Smooth muscle cell (in vitro differentiated cells): Measurements from ENCODE around the gene CNIH2. TPM values are rescaled to one million over a fixed set of nuclear protein-coding genes. Genes with fewer than 3 reads are reported as not detected.

Experiments used
- DNase-seq: peaks from one replicate; lab custom pipeline; 2025; ENCODE audit not compliant: unreplicated experiment; lab: John Stamatoyannopoulos, UW
- H2AFZ ChIP-seq: fragments of 200-600 bp; sonication (generic); 2 replicates; pipeline ENCODE4 v1.6.0; 2016; ENCODE audit warnings: antibody characterized with exemption, low read depth, mild to moderate bottlenecking
- H3F3A ChIP-seq: fragments of 200-600 bp; sonication (generic); 2 replicates; pipeline ENCODE4 v1.6.0; 2017; ENCODE audit warnings: antibody characterized with exemption, low read depth
- H3K27ac ChIP-seq: fragments of 200-600 bp; sonication (generic); 2 replicates; pipeline ENCODE4 v1.5.1; 2016; ENCODE audit warnings: low read depth, mild to moderate bottlenecking
- H3K27me3 ChIP-seq: fragments of 200-600 bp; sonication (generic); 2 replicates; pipeline ENCODE4 v1.6.1; 2016; ENCODE audit warnings: low read depth, mild to moderate bottlenecking
- H3K36me3 ChIP-seq: fragments of 200-600 bp; sonication (generic); 2 replicates; pipeline ENCODE4 v1.5.1; 2016; ENCODE audit warnings: low read depth
- H3K4me1 ChIP-seq: fragments of 200-600 bp; sonication (generic); 2 replicates; pipeline ENCODE4 v1.5.1; 2016; ENCODE audit warnings: low read depth
- H3K4me2 ChIP-seq: fragments of 200-600 bp; sonication (generic); 2 replicates; pipeline ENCODE4 v1.6.0; 2016; ENCODE audit warnings: mild to moderate bottlenecking
- H3K4me3 ChIP-seq: fragments of 200-600 bp; sonication (generic); 2 replicates; pipeline ENCODE4 v1.5.1; 2016; ENCODE audit warnings: mild to moderate bottlenecking
- H3K79me2 ChIP-seq: fragments of 200-600 bp; sonication (generic); 2 replicates; pipeline ENCODE4 v1.6.0; 2016; ENCODE audit warnings: low read depth, mild to moderate bottlenecking
- H3K9ac ChIP-seq: fragments of 200-600 bp; sonication (generic); 2 replicates; pipeline ENCODE4 v1.6.0; 2016; ENCODE audit warnings: low read depth
- H3K9me3 ChIP-seq: fragments of 200-600 bp; sonication (generic); replicated peaks from 2 replicates; pipeline ENCODE4 v1.5.1; 2016; ENCODE audit warnings: low read depth
- H4K20me1 ChIP-seq: fragments of 200-600 bp; sonication (generic); 2 replicates; pipeline ENCODE4 v1.6.0; 2016; ENCODE audit warnings: low read depth
- CTCF ChIP-seq: fragments of 200-600 bp; sonication (generic); IDR thresholded peaks from 2 replicates; pipeline ENCODE4 v1.5.1; 2017; ENCODE audit warnings: borderline replicate concordance, mild to moderate bottlenecking, antibody characterized with exemption; ENCODE audit not compliant: insufficient read depth, poor library complexity, severe bottlenecking
- WGBS: methylation state at CpG from one replicate; pipeline ENCODE4 v1.1.7; 2016; ENCODE audit warnings: low lambda C conversion rate; 5-methylcytosine and 5-hydroxymethylcytosine counted together
- polyA plus RNA-seq: library from polyadenylated mRNA; unstranded; fragments of >200 nt; fragmentation: Nextera tagmentation; extraction: Ambion mirVana; gene quantifications from 2 replicates; pipeline ENCODE4 v1.2.1, GENCODE V29; 2016
- total RNA-seq: library from RNA; depleted of rRNA; stranded (reverse); fragments of >200 nt; gene quantifications from 2 replicates; pipeline ENCODE4 v1.2.3, GENCODE V29; 2014

The CNIH2 gene
- total and polyA plus RNA-seq, 2 experiments from 2014 or later: 12.2 to 17.0 TPM

GRCh38 chr11:66230978-66231377 lies 47.0 kb upstream of the CNIH2 start:
- no peak overlapping the region for H3K9ac ChIP-seq
- H3K9me3 ChIP-seq: no peaks in the 10 kb centered on the region
- TF ChIP-seq CTCF: no peak
- H3K79me2 ChIP-seq: no peaks in the 10 kb centered on the region
- no peak overlapping the region for H3K27ac ChIP-seq
- no peak overlapping the region for H3K4me3 ChIP-seq
- H3F3A ChIP-seq: no peaks in the 10 kb centered on the region
- H4K20me1 ChIP-seq: peaks cover under 1% of the 10 kb centered on the region
- no peak overlapping the region for H3K4me2 ChIP-seq
- WGBS: 97% methylated on average over 14 of the region's 14 CpGs
- H3K4me1 ChIP-seq: no peaks in the 10 kb centered on the region
- H3K36me3 ChIP-seq: peaks cover 13% of the 10 kb centered on the region
- no peak for DNase-seq
- H3K27me3 ChIP-seq: no peaks in the 10 kb centered on the region
- no peak overlapping the region for H2AFZ ChIP-seq

- H3K79me2 ChIP-seq: no peaks in the 10 kb centered on the region
- no peak for TF ChIP-seq CTCF
- no peak overlapping the region for H3K4me2 ChIP-seq
- H3K9me3 ChIP-seq: no peaks in the 10 kb centered on the region
- H3K4me1 ChIP-seq: no peaks in the 10 kb centered on the region
- H4K20me1 ChIP-seq: no peaks in the 10 kb centered on the region
- H3F3A ChIP-seq: no peaks in the 10 kb centered on the region
- no peak overlapping the region for H3K27ac ChIP-seq
- H2AFZ ChIP-seq: no peak overlapping the region
- no peak overlapping the region for H3K4me3 ChIP-seq
- DNase-seq: no peak
- 90% methylated on average over 7 of the region's 7 CpGs for whole genome bisulfite sequencing
- H3K9ac ChIP-seq: no peak overlapping the region
- peaks cover 13% of the 10 kb centered on the region for H3K36me3 ChIP-seq
- no peaks in the 10 kb centered on the region for H3K27me3 ChIP-seq
These were observed 46.4 kb upstream of the CNIH2 start for GRCh38 chr11:66231561-66231960.

GRCh38 chr11:66232769-66233168 lies 45.2 kb upstream of the CNIH2 start:
- H3K9me3 ChIP-seq: no peaks in the 10 kb centered on the region
- no peak overlapping the region for H3K4me2 ChIP-seq
- WGBS: 94% methylated on average over 11 of the region's 11 CpGs
- no peak overlapping the region for H2AFZ ChIP-seq
- no peak overlapping the region for H3K4me3 ChIP-seq
- H3K27ac ChIP-seq: no peak overlapping the region
- H4K20me1 ChIP-seq: no peaks in the 10 kb centered on the region
- no peak overlapping the region for H3K9ac ChIP-seq
- no peaks in the 10 kb centered on the region for H3F3A ChIP-seq
- peaks cover 10% of the 10 kb centered on the region for H3K36me3 ChIP-seq
- DNase-seq: no peak
- H3K4me1 ChIP-seq: no peaks in the 10 kb centered on the region
- no peaks in the 10 kb centered on the region for H3K79me2 ChIP-seq
- no peaks in the 10 kb centered on the region for H3K27me3 ChIP-seq
- TF ChIP-seq CTCF: no peak

- Histone ChIP-seq H3K27me3 (no peaks in the 10 kb centered on the region), H2AFZ (no peak overlapping the region), H3K4me2 (no peak overlapping the region), H3K4me1 (no peaks in the 10 kb centered on the region), H3K36me3 (peaks cover 6% of the 10 kb centered on the region), H3K79me2 (no peaks in the 10 kb centered on the region), H3K4me3 (no peak overlapping the region), H4K20me1 (no peaks in the 10 kb centered on the region), H3K9ac (no peak overlapping the region), H3K9me3 (no peaks in the 10 kb centered on the region), H3F3A (no peaks in the 10 kb centered on the region), H3K27ac (no peak overlapping the region)
- no peak for TF ChIP-seq CTCF
- 90% methylated on average over 5 of the region's 5 CpGs for WGBS
- no peak for DNase-seq
These were observed 44.7 kb upstream of the CNIH2 start for GRCh38 chr11:66233301-66233700.
